Stomach (tissue), 9 donors: ENCODE measurements around the gene SCAF8. TPM values are rescaled to one million over a fixed set of nuclear protein-coding genes. Genes with fewer than 3 reads are reported as not detected.

Experiments
- DNase-seq, 2 donors: peaks; one replicate each; pipeline versions ENCODE4 v3.0.0 to v3.0.0-alpha.2; 2013 to 2019
- H3K27ac ChIP-seq, 5 donors: fragments of 200-600 bp in 4 of 5; sonication (generic) in 4 of 5; one replicate each; pipeline ENCODE4 v1.5.1; 2013 to 2019; ENCODE audit warnings: mild to moderate bottlenecking in 1 of 5, moderate library complexity in 1 of 5
- H3K27me3 ChIP-seq, 3 donors: fragments of 200-600 bp; sonication (generic); one replicate each; pipeline ENCODE4 v1.5.1; 2017 to 2019; ENCODE audit warnings: mixed run types in 1 of 3
- H3K36me3 ChIP-seq, 4 donors: fragments of 200-600 bp; sonication (generic); 1 replicate in 3 of 4; 2 replicates in 1 of 4; pipeline ENCODE4 v1.5.1; 2016 to 2019
- H3K4me1 ChIP-seq, 4 donors: fragments of 200-600 bp; sonication (generic); one replicate each; pipeline ENCODE4 v1.5.1; 2016 to 2019
- H3K4me3 ChIP-seq, 4 donors: fragments of 200-600 bp; sonication (generic) in 3 of 4; one replicate each; pipeline ENCODE4 v1.5.1; 2016 to 2019; ENCODE audit warnings: mild to moderate bottlenecking in 1 of 4
- H3K9me3 ChIP-seq, 4 donors: fragments of 200-600 bp; sonication (generic); one replicate each; pipeline ENCODE4 v1.5.1; 2016 to 2019
- EP300 ChIP-seq: sonication (generic); formaldehyde crosslinking; IDR thresholded peaks from one replicate; pipeline ENCODE4 v1.6.1; 2017; ENCODE audit warnings: antibody characterized with exemption
- POLR2A ChIP-seq, 4 donors: fragments of 450-650 bp; IDR thresholded peaks; one replicate each; pipeline ENCODE4 v1.6.1; 2016; ENCODE audit warnings: antibody characterized with exemption in 4 of 4, control low read depth in 2 of 4, mild to moderate bottlenecking in 1 of 4, moderate library complexity in 1 of 4
- POLR2AphosphoS5 ChIP-seq, 3 donors: sonication (generic); formaldehyde crosslinking; IDR thresholded peaks; one replicate each; pipeline ENCODE4 v1.6.1; 2016; ENCODE audit warnings: antibody characterized with exemption in 3 of 3
- WGBS, 5 donors: extraction: QIAGEN DNeasy Blood & Tissue Kit in 3 of 5; methylation state at CpG; one replicate each; pipeline versions ENCODE4 v1.1.5 to v1.1.7; 2013 to 2018; 5-methylcytosine and 5-hydroxymethylcytosine counted together
- intact Hi-C: fragments of 100-400 bp; cut with DNase I; formaldehyde crosslinking; loops from one replicate; pipeline ENCODE4 v1.15.1; 2023; ENCODE audit warnings: low total_unique reads
- polyA plus RNA-seq, 3 donors: library from polyadenylated mRNA; stranded (reverse); fragments of 200-250 nt; gene quantifications; one replicate each; pipeline ENCODE4 v1.2.3, GENCODE V29; 2013
- total RNA-seq, 5 donors: library from RNA; depleted of rRNA; stranded (reverse); fragments of >200 nt; gene quantifications; one replicate each; pipeline versions ENCODE4 v1.1.0 to v1.2.3, GENCODE V29; 2014 to 2016
- TF ChIP-seq, protein P1 (sequence below), 7 experiments: fragments of 450-650 bp in 4 of 7; fragments of 200-600 bp in 3 of 7; sonication (generic) in 3 of 7; IDR thresholded peaks; one replicate each; pipeline ENCODE4 v1.5.1; 2016 to 2019; ENCODE audit warnings: antibody characterized with exemption in 7 of 7, control low read depth in 2 of 7, mild to moderate bottlenecking in 1 of 7
- donor health status: healthy with polysubstance abuse.
- donor health status: Bipolar disorder and iron deficiency.
- donor health status: healthy.

SCAF8 gene
- total and polyA plus RNA-seq, 8 donors: 6.6 to 62.5 (median 15.4) TPM

DNA sequence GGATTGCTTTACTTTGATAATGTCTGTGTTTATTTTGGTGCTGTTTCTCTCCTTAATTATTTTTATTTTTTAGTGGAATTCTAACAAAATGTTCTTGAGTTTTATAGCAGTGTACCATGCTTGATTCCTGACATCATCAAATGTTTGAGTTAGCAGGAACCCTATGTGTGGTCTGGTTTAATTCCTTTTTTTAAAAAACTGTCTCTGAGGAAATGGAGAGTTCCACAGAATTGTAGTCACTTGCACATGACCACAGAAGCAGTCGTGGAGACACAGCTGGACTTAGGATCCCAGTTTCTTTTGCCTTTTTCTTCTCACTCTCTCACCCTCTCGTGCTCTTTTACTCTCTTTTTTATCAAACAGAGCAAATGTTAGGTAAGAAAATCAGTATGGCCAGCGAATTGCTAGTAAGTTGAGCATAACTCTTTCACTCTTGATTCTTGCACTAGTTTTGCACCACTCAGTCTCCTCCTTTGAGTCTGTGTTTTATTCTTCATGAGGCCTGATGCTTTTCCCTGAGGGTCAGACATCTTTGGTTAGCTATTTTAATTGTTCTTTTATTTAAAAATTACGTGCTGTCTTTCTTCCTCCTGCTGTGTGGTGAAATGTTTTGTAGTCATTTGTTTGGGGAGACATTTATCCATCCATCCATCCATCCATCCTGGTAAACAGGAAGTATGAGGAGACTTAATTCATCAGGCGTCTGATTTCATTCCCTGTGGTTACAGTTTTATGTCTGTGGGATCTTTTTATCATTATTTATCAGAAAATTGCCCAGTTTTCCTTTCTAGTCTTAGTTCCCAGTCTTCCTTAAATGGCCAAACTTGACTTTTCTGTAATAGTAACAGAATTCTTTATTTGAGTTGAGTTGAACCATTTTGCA, 83.0 kb downstream of the SCAF8 start:
- intact Hi-C loops: no loop called here
- Histone ChIP-seq H3K36me3 (peaks cover 41 to 100% (median 98%) of the 10 kb centered on the region in 4 donors), H3K4me3 (no peak overlapping the region)

DNA sequence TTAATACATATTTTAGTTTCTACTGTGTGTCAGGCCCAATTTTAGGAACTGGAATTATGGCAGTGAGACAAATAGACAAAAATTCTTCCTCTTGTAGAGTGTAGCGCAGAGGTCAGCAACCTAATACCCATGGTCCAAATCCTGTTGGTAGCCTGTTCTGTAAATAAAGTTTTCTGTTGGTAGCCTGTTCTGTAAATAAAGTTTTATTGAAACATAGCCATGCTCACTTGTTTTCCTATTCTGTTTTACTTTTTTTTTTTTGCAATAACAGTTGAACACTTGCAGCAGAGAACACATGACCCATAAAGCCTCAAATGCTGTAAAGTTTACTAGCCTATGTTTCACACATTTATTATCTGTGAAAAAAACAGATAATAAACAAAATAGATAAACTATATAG, 87.9 kb downstream of the SCAF8 start:
- no peak overlapping the region for H3K4me3 ChIP-seq
- intact Hi-C loops: no loop called here
- H3K27me3 ChIP-seq: no peaks in the 10 kb centered on the region
- H3K27ac ChIP-seq: no peak overlapping the region
- peaks cover 57 to 90% (median 86%) of the 10 kb centered on the region in 4 donors for H3K36me3 ChIP-seq
- no peak for TF ChIP-seq POLR2A (IDR thresholded peaks at IDR 0.05)
- TF ChIP-seq EP300: no peak
- no peak for TF ChIP-seq POLR2AphosphoS5 (IDR thresholded peaks at IDR 0.05)
- TF ChIP-seq, protein P1, sequence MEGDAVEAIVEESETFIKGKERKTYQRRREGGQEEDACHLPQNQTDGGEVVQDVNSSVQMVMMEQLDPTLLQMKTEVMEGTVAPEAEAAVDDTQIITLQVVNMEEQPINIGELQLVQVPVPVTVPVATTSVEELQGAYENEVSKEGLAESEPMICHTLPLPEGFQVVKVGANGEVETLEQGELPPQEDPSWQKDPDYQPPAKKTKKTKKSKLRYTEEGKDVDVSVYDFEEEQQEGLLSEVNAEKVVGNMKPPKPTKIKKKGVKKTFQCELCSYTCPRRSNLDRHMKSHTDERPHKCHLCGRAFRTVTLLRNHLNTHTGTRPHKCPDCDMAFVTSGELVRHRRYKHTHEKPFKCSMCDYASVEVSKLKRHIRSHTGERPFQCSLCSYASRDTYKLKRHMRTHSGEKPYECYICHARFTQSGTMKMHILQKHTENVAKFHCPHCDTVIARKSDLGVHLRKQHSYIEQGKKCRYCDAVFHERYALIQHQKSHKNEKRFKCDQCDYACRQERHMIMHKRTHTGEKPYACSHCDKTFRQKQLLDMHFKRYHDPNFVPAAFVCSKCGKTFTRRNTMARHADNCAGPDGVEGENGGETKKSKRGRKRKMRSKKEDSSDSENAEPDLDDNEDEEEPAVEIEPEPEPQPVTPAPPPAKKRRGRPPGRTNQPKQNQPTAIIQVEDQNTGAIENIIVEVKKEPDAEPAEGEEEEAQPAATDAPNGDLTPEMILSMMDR (IDR thresholded peaks at IDR 0.05): no peak
- DNase-seq: no peak
- H3K4me1 ChIP-seq: peaks cover 0 to 20% (median 7%) of the 10 kb centered on the region in 4 donors
- no peaks in the 10 kb centered on the region for H3K9me3 ChIP-seq
- 96 to 100% (median 100%) methylated on average over 1 of the region's 1 CpG for WGBS, 5 donors

More for the DNA sequence above, 83.0 kb downstream of the SCAF8 start:
- H3K9me3 ChIP-seq: no peaks in the 10 kb centered on the region
- H3K4me1 ChIP-seq: no peaks in the 10 kb centered on the region
- no peak for DNase-seq
- no peak overlapping the region for H3K27ac ChIP-seq
- TF ChIP-seq POLR2AphosphoS5 (IDR thresholded peaks at IDR 0.05) (no peak), EP300 (no peak), POLR2A (IDR thresholded peaks at IDR 0.05) (no peak)
- TF ChIP-seq, protein P1 (IDR thresholded peaks at IDR 0.05): no peak
- 72 to 81% (median 76%) methylated on average over 5 of the region's 5 CpGs for WGBS, 5 donors
- no peaks in the 10 kb centered on the region for H3K27me3 ChIP-seq

DNA sequence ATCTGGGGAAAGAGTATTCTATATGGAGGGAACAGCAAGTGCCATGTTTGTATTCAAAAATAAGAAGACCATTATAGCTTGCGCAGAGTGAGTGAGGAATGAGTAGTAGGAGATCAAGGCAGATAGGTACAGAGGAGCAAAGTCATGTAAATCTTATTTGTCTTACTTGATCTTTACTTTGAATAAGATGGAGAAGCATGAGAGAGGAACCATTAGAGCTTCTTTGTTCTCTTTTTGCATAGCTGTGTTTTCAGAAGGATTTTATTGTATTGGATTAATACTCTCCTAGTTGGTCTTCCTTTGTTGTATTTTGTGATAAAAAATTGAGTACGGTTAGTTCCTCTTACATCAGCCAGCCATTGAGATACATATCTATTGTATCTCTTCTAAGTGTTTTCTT, 88.4 kb downstream of the SCAF8 start:
- no peaks in the 10 kb centered on the region for H3K9me3 ChIP-seq
- H3K27me3 ChIP-seq: no peaks in the 10 kb centered on the region
- no peak overlapping the region for H3K4me3 ChIP-seq
- intact Hi-C loops: no loop called here
- DNase-seq: no peak
- TF ChIP-seq EP300 (no peak), POLR2AphosphoS5 (IDR thresholded peaks at IDR 0.05) (no peak)
- TF ChIP-seq, protein P1 (IDR thresholded peaks at IDR 0.05): no peak
- peaks cover 51 to 90% (median 81%) of the 10 kb centered on the region in 4 donors for H3K36me3 ChIP-seq
- WGBS, 5 donors: 82 to 92% (median 85%) methylated on average over 2 of the region's 2 CpGs
- H3K4me1 ChIP-seq: peaks cover 0 to 20% (median 7%) of the 10 kb centered on the region in 4 donors
- no peak overlapping the region for H3K27ac ChIP-seq

DNA sequence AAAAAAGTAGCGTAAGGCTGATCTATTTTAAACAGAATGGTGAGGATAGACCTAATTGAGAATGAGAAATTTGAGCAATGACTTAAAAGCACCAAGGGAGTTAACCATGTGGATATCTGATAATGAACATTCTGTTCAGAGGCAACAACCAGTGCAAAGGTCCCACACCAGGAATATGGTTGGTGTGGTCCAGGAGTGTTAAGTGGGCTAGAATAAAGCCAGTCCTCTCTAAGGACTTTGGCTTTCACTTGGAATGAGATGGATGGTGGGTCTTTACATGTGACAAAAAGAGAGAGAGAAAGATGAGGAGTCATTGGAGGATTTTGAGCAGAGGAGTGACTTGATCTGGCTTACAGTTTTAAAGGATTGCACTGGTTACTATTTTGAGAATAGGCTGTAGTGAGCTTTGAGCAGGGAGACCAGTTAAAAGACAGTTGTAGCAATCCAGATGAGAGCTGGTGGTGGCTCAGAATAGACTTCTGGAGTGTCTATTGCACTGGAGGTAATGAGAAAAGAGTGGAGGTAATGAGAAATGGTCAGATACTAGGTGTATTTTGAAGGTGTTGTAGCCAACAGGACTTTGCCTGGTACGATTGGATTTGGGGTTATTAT, 89.8 kb downstream of the SCAF8 start:
- no peak for TF ChIP-seq EP300
- TF ChIP-seq POLR2AphosphoS5 (IDR thresholded peaks at IDR 0.05): no peak
- TF ChIP-seq, protein P1 (IDR thresholded peaks at IDR 0.05): no peak
- no peak for TF ChIP-seq POLR2A (IDR thresholded peaks at IDR 0.05)
- H3K27ac ChIP-seq: no peak overlapping the region
- no peaks in the 10 kb centered on the region for H3K27me3 ChIP-seq
- no peaks in the 10 kb centered on the region for H3K9me3 ChIP-seq
- 87 to 96% (median 91%) methylated on average over 2 of the region's 2 CpGs for WGBS, 5 donors
- H3K4me1 ChIP-seq: peaks cover 0 to 20% (median 7%) of the 10 kb centered on the region in 4 donors
- H3K4me3 ChIP-seq: no peak overlapping the region
- intact Hi-C loops: no loop called here
- no peak for DNase-seq
- peaks cover 47 to 90% (median 81%) of the 10 kb centered on the region in 4 donors for H3K36me3 ChIP-seq
